ENCODE measurements around the gene ONECUT2. TPM values are rescaled to one million over a fixed set of nuclear protein-coding genes. Genes with fewer than 3 reads are reported as not detected.

Gene ONECUT2
- total RNA-seq, 1 experiment from 2014 or later = 0.48 TPM

DNA sequence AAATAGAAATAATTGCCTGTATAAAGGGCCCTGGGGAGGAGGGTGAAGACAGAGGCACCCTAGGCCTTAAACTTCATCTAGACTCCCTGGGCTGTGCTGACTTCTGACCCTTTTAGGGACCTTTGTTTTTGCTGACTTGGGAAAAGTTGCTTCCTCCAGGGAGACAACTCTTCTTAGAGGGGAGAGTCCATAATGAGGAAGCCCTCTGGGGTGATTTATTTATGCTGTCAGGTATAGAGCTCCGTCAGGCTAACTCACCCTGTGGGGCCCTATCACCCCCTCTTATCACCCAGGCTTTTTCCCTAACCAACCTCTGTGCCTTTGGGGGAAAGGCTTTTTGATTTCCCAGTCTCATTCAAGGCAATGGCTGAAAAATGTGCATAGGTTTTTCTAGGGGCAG is 8.1 kb downstream of the ONECUT2 start:
- no peaks in the 10 kb centered on the region for H4K20me1 ChIP-seq (ENCODE audit: control insufficient read depth, insufficient read depth, insufficient read length)
- peaks cover 46 to 51% of the 10 kb centered on the region in 2 experiments for H3K4me1 Mint-ChIP-seq

More for the DNA sequence above, 8.1 kb downstream of the ONECUT2 start:
- Mint-ChIP-seq H3K27ac (no peak overlapping the region), H3K9me3 (peaks cover 0 to 5% of the 10 kb centered on the region in 2 experiments; a peak in 3 of 5 replicates), H3K4me3 (no peak overlapping the region), H3K27me3 (ENCODE audit: low read depth) (peaks cover 89% of the 10 kb centered on the region), H3K36me3 (ENCODE audit: insufficient read depth in 1 of 3, low read depth in 3 of 3) (no peaks in the 10 kb centered on the region)
- H3K79me2 ChIP-seq (ENCODE audit: insufficient read depth, low read length) = no peaks in the 10 kb centered on the region
- no peak overlapping the region for H3K14ac ChIP-seq (ENCODE audit: insufficient read depth, low read length)
- no peak overlapping the region for H2AK5ac ChIP-seq (ENCODE audit: insufficient read length, low read length)
- H2AFZ ChIP-seq (ENCODE audit: low read length) = no peak overlapping the region
- no peaks in the 10 kb centered on the region for H3K4me1 ChIP-seq (ENCODE audit: insufficient read depth, low read length)
- no peak overlapping the region for H2BK120ac ChIP-seq (ENCODE audit: low read depth, low read length, poor library complexity, severe bottlenecking)
- no peak overlapping the region for H3K9ac ChIP-seq (ENCODE audit: extremely low read depth, insufficient read length, low read length)
- H3K79me1 ChIP-seq (ENCODE audit: insufficient read depth, low read depth, low read length, poor library complexity, severe bottlenecking) = no peaks in the 10 kb centered on the region
- H4K8ac ChIP-seq (replicated peaks; ENCODE audit: insufficient read length, low read depth, low read length) = no peak overlapping the region
- WGBS (ENCODE audit: extremely low coverage, insufficient read length, low lambda C conversion rate) = no CpG with 5 or more reads among the region's 1 CpG
- H3K27me3 ChIP-seq (ENCODE audit: insufficient read depth, low read length) = peaks cover 61% of the 10 kb centered on the region
- no peak overlapping the region for H2BK20ac ChIP-seq (ENCODE audit: low read depth, low read length, poor library complexity, severe bottlenecking)
- no peak overlapping the region for H3K4ac ChIP-seq (ENCODE audit: low read depth, low read length)
- H3K23ac ChIP-seq (ENCODE audit: insufficient read length, low read depth, low read length) = no peak overlapping the region
- H3K18ac ChIP-seq (ENCODE audit: insufficient read length, low read depth, low read length) = no peak overlapping the region
- H3T11ph ChIP-seq (ENCODE audit: low read length) = no peak overlapping the region
- no peak for DNase-seq
- H3K9me3 ChIP-seq (ENCODE audit: control insufficient read depth, low read depth, low read length) = no peaks in the 10 kb centered on the region
- no peak overlapping the region for H3K4me2 ChIP-seq (ENCODE audit: insufficient read depth, insufficient read length, low read length)
- no peak overlapping the region for H2BK5ac ChIP-seq (ENCODE audit: insufficient read length, low read length)
- H4K91ac ChIP-seq (ENCODE audit: insufficient read length, low read depth, low read length) = no peak overlapping the region
- TF ChIP-seq, protein P1, sequence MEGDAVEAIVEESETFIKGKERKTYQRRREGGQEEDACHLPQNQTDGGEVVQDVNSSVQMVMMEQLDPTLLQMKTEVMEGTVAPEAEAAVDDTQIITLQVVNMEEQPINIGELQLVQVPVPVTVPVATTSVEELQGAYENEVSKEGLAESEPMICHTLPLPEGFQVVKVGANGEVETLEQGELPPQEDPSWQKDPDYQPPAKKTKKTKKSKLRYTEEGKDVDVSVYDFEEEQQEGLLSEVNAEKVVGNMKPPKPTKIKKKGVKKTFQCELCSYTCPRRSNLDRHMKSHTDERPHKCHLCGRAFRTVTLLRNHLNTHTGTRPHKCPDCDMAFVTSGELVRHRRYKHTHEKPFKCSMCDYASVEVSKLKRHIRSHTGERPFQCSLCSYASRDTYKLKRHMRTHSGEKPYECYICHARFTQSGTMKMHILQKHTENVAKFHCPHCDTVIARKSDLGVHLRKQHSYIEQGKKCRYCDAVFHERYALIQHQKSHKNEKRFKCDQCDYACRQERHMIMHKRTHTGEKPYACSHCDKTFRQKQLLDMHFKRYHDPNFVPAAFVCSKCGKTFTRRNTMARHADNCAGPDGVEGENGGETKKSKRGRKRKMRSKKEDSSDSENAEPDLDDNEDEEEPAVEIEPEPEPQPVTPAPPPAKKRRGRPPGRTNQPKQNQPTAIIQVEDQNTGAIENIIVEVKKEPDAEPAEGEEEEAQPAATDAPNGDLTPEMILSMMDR (conservative IDR thresholded peaks at IDR 0.05) = no peak
- H3K56ac ChIP-seq (ENCODE audit: insufficient read length, low read depth, low read length) = no peak overlapping the region
- no peak overlapping the region for H3K27ac ChIP-seq (ENCODE audit: insufficient read length, low read depth, low read length)
- H2BK12ac ChIP-seq (ENCODE audit: insufficient read length, low read depth, low read length) = no peak overlapping the region
- H3K23me2 ChIP-seq (ENCODE audit: insufficient read length, low read depth, low read length, poor library complexity, severe bottlenecking) = peaks cover 8% of the 10 kb centered on the region
- no peak overlapping the region for H2BK15ac ChIP-seq (ENCODE audit: low read depth, low read length)
- H4K5ac ChIP-seq (ENCODE audit: insufficient read length, low read depth, low read length) = no peak overlapping the region

Measured in H9 (cell line).